Activated naive CD4-positive, alpha-beta T cell treated with anti-CD3 and anti-CD28 coated beads for 36 hours (primary cell): ENCODE data around the gene KASH5. TPM values are rescaled to one million over a fixed set of nuclear protein-coding genes. Genes with fewer than 3 reads are reported as not detected.

Experiments used
- CTCF ChIA-PET: fragments of 350-600 bp; sonication (Branson Sonifier 250); formaldehyde crosslinking; loops from one replicate; lab custom pipeline; 2021; ENCODE audit warnings: antibody characterized with exemption; lab: Charles Lee
- DNase-seq: peaks from one replicate; pipeline ENCODE4 v3.0.0-alpha.2; 2020
- H3K27ac Mint-ChIP-seq: one replicate; pipeline ENCODE4 v1.8.0; 2021; ENCODE audit warnings: mild to moderate bottlenecking, mixed read lengths
- H3K27me3 Mint-ChIP-seq: one replicate; pipeline ENCODE4 v1.8.0; 2021; ENCODE audit warnings: low read depth, mixed read lengths
- H3K36me3 Mint-ChIP-seq: one replicate; pipeline ENCODE4 v1.8.0; 2021; ENCODE audit warnings: low read depth, mixed read lengths
- H3K4me1 Mint-ChIP-seq: one replicate; pipeline ENCODE4 v1.8.0; 2021; ENCODE audit warnings: low read depth, mixed read lengths
- H3K4me3 Mint-ChIP-seq: one replicate; pipeline ENCODE4 v1.8.0; 2021; ENCODE audit warnings: mild to moderate bottlenecking, moderate library complexity, mixed read lengths
- H3K9me3 Mint-ChIP-seq: one replicate; pipeline ENCODE4 v1.8.0; 2021; ENCODE audit warnings: mixed read lengths
- intact Hi-C: fragments of 100-400 bp; cut with micrococcal nuclease; formaldehyde crosslinking; loops from one replicate; pipeline ENCODE4 v1.15.1; 2023
- total RNA-seq, 2 experiments: library from RNA; stranded (reverse); gene quantifications; one replicate each; pipeline ENCODE4 v1.2.3, GENCODE V29; 2021

Gene KASH5
- total RNA-seq, 2 experiments from 2014 or later, result 2.4 to 3.2 TPM

DNA sequence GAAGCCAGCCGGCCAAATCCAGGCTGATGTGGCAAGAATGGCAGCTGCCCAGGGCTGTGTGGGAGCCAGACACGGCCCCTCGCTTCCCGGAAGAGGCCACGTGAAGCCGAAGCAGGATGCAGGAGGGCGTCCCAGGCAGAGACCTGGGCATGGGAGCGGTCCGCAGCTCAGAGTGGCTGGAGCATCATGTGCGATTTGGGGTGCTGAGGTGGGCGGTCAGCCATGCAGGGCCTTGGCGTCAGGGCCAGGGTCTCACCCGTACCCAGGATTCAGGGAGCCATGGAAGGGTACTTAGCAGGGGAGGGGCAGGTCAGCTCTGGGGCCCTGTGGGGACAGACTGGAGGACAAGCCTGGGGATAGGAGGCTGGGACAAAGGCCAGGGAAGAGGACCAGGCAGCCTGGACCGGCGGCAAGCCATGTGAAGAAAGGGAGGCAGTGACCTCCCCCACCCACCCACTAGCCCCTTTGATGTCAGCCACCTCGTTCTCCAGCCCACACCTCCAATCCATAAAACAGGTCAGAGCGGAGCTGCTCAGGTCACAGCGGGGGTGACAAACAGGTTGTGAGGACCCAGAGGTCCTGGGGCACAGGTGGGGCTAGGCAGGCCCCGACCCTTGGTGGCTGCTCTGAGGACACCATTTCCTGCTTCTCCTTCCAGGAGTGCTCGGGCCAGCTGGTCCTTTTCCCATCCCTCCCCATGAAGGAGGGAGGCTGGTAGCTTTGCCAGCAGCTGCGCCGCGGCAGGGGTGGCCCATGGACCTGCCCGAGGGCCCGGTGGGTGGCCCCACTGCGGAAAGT is 2.3 kb downstream of the KASH5 start:
- Mint-ChIP-seq H3K36me3 (no peaks in the 10 kb centered on the region), H3K9me3 (no peaks in the 10 kb centered on the region), H3K4me1 (peaks cover 15% of the 10 kb centered on the region), H3K27ac (no peak overlapping the region), H3K4me3 (no peak overlapping the region), H3K27me3 (peaks cover 3% of the 10 kb centered on the region)
- CTCF ChIA-PET, result interaction anchor here (0.8 to 4.0 kb wide), 11 partner anchors 19 to 176 kb away, joined by 3 to 18 read pairs (median 3); partner anchors contain the start of gene PIH1D1
- intact Hi-C loops, result no loop called here
- DNase-seq, result no peak

DNA sequence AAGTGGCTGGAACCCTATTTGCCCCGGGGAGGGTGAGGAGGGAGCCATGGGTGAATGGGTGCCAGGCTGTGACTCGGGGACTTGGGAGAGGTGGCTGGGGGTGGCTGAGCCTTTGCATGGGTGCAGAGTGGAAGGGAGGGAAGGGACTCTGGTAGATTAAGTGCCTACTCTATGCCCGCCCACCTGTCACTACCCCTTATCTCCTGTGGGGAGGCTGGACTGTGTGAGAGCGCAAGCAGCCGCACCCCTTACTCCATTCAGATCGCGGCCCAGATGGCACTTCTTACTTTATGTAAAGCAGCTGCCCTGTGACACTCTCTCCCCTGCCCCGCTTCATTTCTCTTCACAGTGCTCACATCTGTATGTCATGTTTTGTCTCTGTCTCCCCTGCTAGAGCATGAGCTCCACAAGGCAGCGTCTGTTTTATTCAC is 2.9 kb downstream of the KASH5 start:
- no peaks in the 10 kb centered on the region for H3K36me3 Mint-ChIP-seq
- H3K27ac Mint-ChIP-seq, result no peak overlapping the region
- H3K9me3 Mint-ChIP-seq, result no peaks in the 10 kb centered on the region
- H3K27me3 Mint-ChIP-seq, result peaks cover 3% of the 10 kb centered on the region
- peaks cover 15% of the 10 kb centered on the region for H3K4me1 Mint-ChIP-seq
- DNase-seq, result no peak
- CTCF ChIA-PET, result interaction anchor here (0.6 to 4.0 kb wide), 15 partner anchors 10 to 120 kb away, joined by 3 to 18 read pairs (median 4); partner anchors contain the start of genes GFY and PIH1D1
- H3K4me3 Mint-ChIP-seq, result no peak overlapping the region
- intact Hi-C loops, result no loop called here

GRCh38 chr19:49391581-49392399 is 3.7 kb downstream of the KASH5 start:
- peak; percentile 88 for DNase-seq
- CTCF ChIA-PET, result interaction anchor here (0.6 to 4.0 kb wide), 18 partner anchors 11 to 157 kb away, joined by 3 to 18 read pairs (median 4); partner anchors contain the start of genes GFY and PIH1D1
- peaks cover 3% of the 10 kb centered on the region for H3K27me3 Mint-ChIP-seq
- no peaks in the 10 kb centered on the region for H3K36me3 Mint-ChIP-seq
- intact Hi-C loops, result loop anchor here (1.0 to 2.0 kb wide), 5 partner anchors 31 to 83 kb away; partner anchors contain the start of genes FLT3LG and PTH2
- no peak overlapping the region for H3K27ac Mint-ChIP-seq
- no peak overlapping the region for H3K4me3 Mint-ChIP-seq
- peaks cover 15% of the 10 kb centered on the region for H3K4me1 Mint-ChIP-seq
- H3K9me3 Mint-ChIP-seq, result no peaks in the 10 kb centered on the region

- Mint-ChIP-seq H3K27ac (no peak overlapping the region), H3K27me3 (peaks cover 3% of the 10 kb centered on the region), H3K4me3 (no peak overlapping the region), H3K9me3 (no peaks in the 10 kb centered on the region), H3K36me3 (no peaks in the 10 kb centered on the region), H3K4me1 (peaks cover 17% of the 10 kb centered on the region)
- intact Hi-C loops, result loop anchor here (2.0 kb wide), 2 partner anchors 29 to 37 kb away; partner anchors contain the start of gene PTH2
- CTCF ChIA-PET, result interaction anchor here (0.6 to 1.1 kb wide), 8 partner anchors 27 to 603 kb away, joined by 3 to 5 read pairs (median 3); no protein-coding TSS in a partner anchor
- DNase-seq, result no peak
These were observed 5.8 kb downstream of the KASH5 start for GRCh38 chr19:49393881-49394280.

GRCh38 chr19:49395581-49396407 is 7.7 kb downstream of the KASH5 start:
- Mint-ChIP-seq H3K4me3 (no peak overlapping the region), H3K27ac (no peak overlapping the region), H3K9me3 (no peaks in the 10 kb centered on the region), H3K4me1 (peaks cover 22% of the 10 kb centered on the region), H3K27me3 (peaks cover 3% of the 10 kb centered on the region), H3K36me3 (no peaks in the 10 kb centered on the region)
- intact Hi-C loops, result no loop called here
- CTCF ChIA-PET, result no interaction called here
- no peak for DNase-seq

DNA sequence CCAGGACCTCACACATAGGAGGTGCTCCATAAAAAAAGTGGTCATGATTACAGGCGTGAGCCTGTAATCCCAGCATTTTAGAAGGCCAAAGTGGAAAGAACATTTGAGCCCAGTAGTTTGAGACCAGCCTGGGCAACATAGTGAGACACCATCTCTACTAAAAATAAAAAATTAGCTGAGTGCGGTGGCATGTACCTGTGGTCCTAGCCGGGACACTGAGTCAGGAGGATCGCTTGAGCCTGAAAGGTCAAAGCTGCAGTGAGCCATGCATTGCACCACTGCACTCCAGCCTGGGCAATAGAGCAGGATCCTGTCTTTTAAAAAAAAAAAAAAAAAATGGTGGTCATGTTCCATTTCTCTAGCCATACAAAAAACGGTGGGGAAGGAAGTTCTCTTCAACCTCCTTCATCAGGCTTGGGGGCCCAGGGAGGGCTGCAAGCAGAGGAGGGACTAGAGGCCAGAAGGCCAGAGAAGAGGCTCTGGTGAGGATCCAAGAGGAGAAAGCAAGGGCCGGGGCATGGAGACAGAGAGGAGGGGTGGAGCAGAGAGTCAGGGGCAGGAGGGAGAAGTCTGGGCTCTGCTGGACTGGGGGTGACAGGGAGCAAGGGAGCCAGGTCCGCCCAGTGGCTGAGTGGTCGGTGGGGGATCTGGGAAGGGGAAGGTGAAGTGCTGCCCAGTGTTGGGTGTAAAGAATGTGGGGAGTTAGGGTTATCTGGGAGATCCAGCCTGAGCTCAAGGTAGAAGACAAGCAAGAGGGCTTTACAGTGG is 8.9 kb downstream of the KASH5 start:
- no peaks in the 10 kb centered on the region for H3K36me3 Mint-ChIP-seq
- H3K9me3 Mint-ChIP-seq, result no peaks in the 10 kb centered on the region

GRCh38 chr19:49398001-49398615 is 10.1 kb downstream of the KASH5 start:
- peaks cover 21% of the 10 kb centered on the region for H3K4me1 Mint-ChIP-seq
- H3K27me3 Mint-ChIP-seq, result no peaks in the 10 kb centered on the region
- no peak for DNase-seq
- no peaks in the 10 kb centered on the region for H3K36me3 Mint-ChIP-seq
- intact Hi-C loops, result no loop called here
- CTCF ChIA-PET, result interaction anchor here (0.6 to 0.9 kb wide), 2 partner anchors 97 to 120 kb away, joined by 3 to 4 read pairs; no protein-coding TSS in a partner anchor
- no peak overlapping the region for H3K27ac Mint-ChIP-seq
- no peak overlapping the region for H3K4me3 Mint-ChIP-seq
- no peaks in the 10 kb centered on the region for H3K9me3 Mint-ChIP-seq

More for the DNA sequence above, 8.9 kb downstream of the KASH5 start:
- H3K27me3 Mint-ChIP-seq, result peaks cover 3% of the 10 kb centered on the region
- CTCF ChIA-PET, result no interaction called here
- no peak for DNase-seq
- H3K27ac Mint-ChIP-seq, result no peak overlapping the region
- intact Hi-C loops, result no loop called here
- H3K4me1 Mint-ChIP-seq, result peaks cover 21% of the 10 kb centered on the region
- H3K4me3 Mint-ChIP-seq, result no peak overlapping the region

DNA sequence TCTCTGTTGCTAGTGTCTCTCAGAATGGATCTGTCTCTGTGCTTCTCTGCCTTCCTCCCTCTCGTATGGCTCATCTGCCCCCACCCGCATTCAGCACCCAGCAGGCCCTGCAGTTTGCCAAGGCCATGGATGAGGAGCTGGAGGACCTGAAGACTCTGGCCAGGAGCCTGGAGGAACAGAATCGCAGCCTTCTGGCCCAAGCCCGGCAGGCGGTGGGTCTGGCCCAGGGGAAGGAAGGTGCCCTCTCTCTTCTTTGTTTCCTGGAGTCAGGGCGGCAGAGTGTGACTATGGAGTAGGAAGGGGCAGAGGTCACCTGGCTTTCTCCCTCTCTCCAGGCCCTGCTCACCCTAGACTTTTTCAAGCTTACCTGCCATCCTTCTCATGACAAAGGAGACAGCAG is 10.9 kb downstream of the KASH5 start:
- Mint-ChIP-seq H3K27ac (no peak overlapping the region), H3K4me1 (peaks cover 25% of the 10 kb centered on the region), H3K9me3 (no peaks in the 10 kb centered on the region), H3K4me3 (no peak overlapping the region), H3K27me3 (no peaks in the 10 kb centered on the region), H3K36me3 (no peaks in the 10 kb centered on the region)
- intact Hi-C loops, result no loop called here
- CTCF ChIA-PET, result no interaction called here
- no peak for DNase-seq

DNA sequence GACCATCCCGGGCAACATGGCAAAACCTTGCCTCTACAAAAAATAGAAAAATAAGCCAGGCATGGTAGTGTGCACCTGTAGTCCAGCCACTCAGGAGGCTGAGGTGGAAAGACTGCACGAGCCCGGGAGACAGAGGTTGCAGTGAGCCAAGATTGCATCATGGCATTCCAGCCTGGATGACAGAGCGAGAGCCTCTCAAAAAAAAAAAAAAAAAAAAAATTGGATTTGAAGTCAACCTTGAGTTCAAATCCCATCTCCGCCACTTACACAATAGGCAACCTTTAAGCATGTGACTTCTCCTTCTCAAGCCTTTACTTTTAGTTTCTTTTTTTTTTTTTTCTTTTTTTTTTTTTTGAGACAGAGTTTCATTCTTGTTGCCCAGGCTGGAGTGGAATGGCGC is 12.0 kb downstream of the KASH5 start:
- Mint-ChIP-seq H3K9me3 (no peaks in the 10 kb centered on the region), H3K27ac (no peak overlapping the region), H3K27me3 (no peaks in the 10 kb centered on the region), H3K4me1 (peaks cover 25% of the 10 kb centered on the region), H3K4me3 (no peak overlapping the region), H3K36me3 (no peaks in the 10 kb centered on the region)
- CTCF ChIA-PET, result no interaction called here
- intact Hi-C loops, result no loop called here
- DNase-seq, result no peak

GRCh38 chr19:49403404-49404187 is 15.5 kb downstream of the KASH5 start:
- intact Hi-C loops, result no loop called here
- H3K4me3 Mint-ChIP-seq, result no peak overlapping the region
- H3K27ac Mint-ChIP-seq, result no peak overlapping the region
- no peak for DNase-seq
- peaks cover 37% of the 10 kb centered on the region for H3K4me1 Mint-ChIP-seq
- no peaks in the 10 kb centered on the region for H3K27me3 Mint-ChIP-seq
- H3K9me3 Mint-ChIP-seq, result no peaks in the 10 kb centered on the region
- CTCF ChIA-PET, result interaction anchor here (0.7 to 0.9 kb wide), 2 partner anchors 47 to 314 kb away, joined by 3 read pairs; no protein-coding TSS in a partner anchor
- no peaks in the 10 kb centered on the region for H3K36me3 Mint-ChIP-seq
